Spleen (tissue), 11 donors: Measurements from ENCODE around the gene PLCG2. TPM values are rescaled to one million over a fixed set of nuclear protein-coding genes. Genes with fewer than 3 reads are reported as not detected.
A peak's percentile ranks its signal among the peaks of the same experiment; 100 is the strongest.

Experiments
- DNase-seq: peaks from one replicate; pipeline ENCODE4 v3.0.0-alpha.2; 2020
- H3K27ac ChIP-seq, 8 donors: fragments of 200-600 bp; sonication (generic) in 7 of 8; 1 replicate in 4 of 8; 2 replicates in 4 of 8; pipeline versions ENCODE4 v1.5.0 to v1.8.0; 2016 to 2021; ENCODE audit warnings: inconsistent platforms in 4 of 8, mild to moderate bottlenecking in 4 of 8, moderate library complexity in 1 of 8
- H3K27me3 ChIP-seq, 7 donors: fragments of 200-600 bp; sonication (generic) in 6 of 7; replicated peaks in 1 of 7; 1 replicate in 4 of 7; 2 replicates in 3 of 7; pipeline versions ENCODE4 v1.5.0 to v1.8.0; 2016 to 2021; ENCODE audit warnings: inconsistent platforms in 3 of 7, mild to moderate bottlenecking in 1 of 7
- H3K36me3 ChIP-seq, 6 donors: fragments of 200-600 bp; sonication (generic) in 5 of 6; 1 replicate in 4 of 6; 2 replicates in 2 of 6; pipeline versions ENCODE4 v1.5.0 to v1.8.0; 2016 to 2021; ENCODE audit warnings: inconsistent platforms in 2 of 6
- H3K4me1 ChIP-seq, 6 donors: fragments of 200-600 bp; sonication (generic) in 5 of 6; 1 replicate in 3 of 6; 2 replicates in 3 of 6; pipeline versions ENCODE4 v1.5.0 to v1.8.0; 2016 to 2021; ENCODE audit warnings: inconsistent platforms in 3 of 6
- H3K4me3 ChIP-seq, 8 donors: fragments of 200-600 bp; sonication (generic) in 7 of 8; 1 replicate in 4 of 8; 2 replicates in 4 of 8; pipeline versions ENCODE4 v1.5.0 to v1.8.0; 2016 to 2021; ENCODE audit warnings: inconsistent platforms in 4 of 8, mild to moderate bottlenecking in 4 of 8, moderate library complexity in 2 of 8
- H3K9me3 ChIP-seq, 8 donors: fragments of 200-600 bp; sonication (generic) in 7 of 8; 1 replicate in 4 of 8; 2 replicates in 4 of 8; pipeline versions ENCODE4 v1.5.0 to v1.8.0; 2016 to 2021; ENCODE audit warnings: inconsistent platforms in 4 of 8
- POLR2A ChIP-seq, 3 donors: fragments of 450-650 bp; IDR thresholded peaks; one replicate each; pipeline ENCODE4 v1.5.1; 2017; ENCODE audit warnings: antibody characterized with exemption in 3 of 3, mild to moderate bottlenecking in 1 of 3
- POLR2AphosphoS5 ChIP-seq, 3 donors: sonication (generic); formaldehyde crosslinking; IDR thresholded peaks; one replicate each; pipeline ENCODE4 v1.5.1; 2017; ENCODE audit warnings: antibody characterized with exemption in 3 of 3
- WGBS, 5 donors: extraction: QIAGEN DNeasy Blood & Tissue Kit in 3 of 5; methylation state at CpG; one replicate each; pipeline versions ENCODE4 v1.1.5 to v1.1.7; 2013 to 2018; 5-methylcytosine and 5-hydroxymethylcytosine counted together
- intact Hi-C: fragments of 100-400 bp; cut with DNase I; formaldehyde crosslinking; loops from one replicate; pipeline ENCODE4 v1.15.0; 2023; ENCODE audit warnings: low total_unique reads
- polyA plus RNA-seq, 3 donors: library from polyadenylated mRNA; stranded (reverse); fragments of 200-250 nt; gene quantifications; one replicate each; pipeline ENCODE4 v1.2.1, GENCODE V29; 2013
- total RNA-seq, 7 donors: library from RNA; depleted of rRNA in 3 of 7; stranded (reverse); fragments of >200 nt in 3 of 7; fragmentation: NEBNext Ultra II Directional in 4 of 7; extraction: Animal tissue kit (Norgen Biotek cat#: 25700) in 4 of 7; gene quantifications; one replicate each; pipeline versions ENCODE4 v1.1.0 to v1.2.1, GENCODE V29; 2016 to 2021
- TF ChIP-seq, protein P1 (sequence below), 11 experiments: fragments of 200-600 bp in 7 of 11; fragments of 450-650 bp in 4 of 11; sonication (generic) in 4 of 11; IDR thresholded peaks in 8 of 11; conservative IDR thresholded peaks in 3 of 11; 1 replicate in 7 of 11; 2 replicates in 4 of 11; pipeline versions ENCODE4 v1.4.0 to v1.8.0; 2016 to 2021; ENCODE audit warnings: antibody characterized with exemption in 11 of 11, inconsistent platforms in 4 of 11, mild to moderate bottlenecking in 1 of 11
- donor health status: healthy with polysubstance abuse.
- donor health status: DM: no; HTN: no; CAD: no; lungs with moderate emphysema.
- donor health status: DM: no; HTN: no; CAD: no.
- donor health status: Bipolar disorder and iron deficiency.
- donor health status: healthy.
- donor health status: DM: no; HTN: no; CAD: no.
- donor health status: DM: yes; HTN: yes; CAD: no.

The PLCG2 gene
- total and polyA plus RNA-seq, 10 donors: 57.1 to 277 (median 145) TPM

DNA sequence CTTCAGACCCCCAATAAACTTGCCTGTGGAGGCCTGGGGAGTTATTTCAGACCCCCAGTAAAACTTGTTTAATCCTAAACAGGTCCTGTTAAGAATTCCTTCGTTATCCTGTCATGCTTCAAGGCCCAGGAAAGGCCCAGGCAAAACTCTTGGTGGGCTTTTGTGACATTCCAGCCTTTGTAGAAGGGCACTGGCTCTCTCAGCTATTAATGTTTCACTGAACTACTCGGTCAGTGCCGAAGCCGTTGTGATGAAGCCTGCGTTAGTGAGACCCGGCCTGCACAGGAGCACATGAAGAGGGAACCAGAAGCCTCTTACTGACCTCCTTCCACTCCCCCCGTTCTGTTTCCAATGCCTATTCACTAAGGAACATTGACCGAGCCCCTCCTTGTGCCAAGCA lies 47.4 kb upstream of the PLCG2 start:
- Histone ChIP-seq H3K4me3 (no peak overlapping the region), H3K27ac (peak overlapping the region in 4 of 8 donors; percentile 77 to 83 (median 80)), H3K27me3 (no peaks in the 10 kb centered on the region), H3K9me3 (no peaks in the 10 kb centered on the region), H3K4me1 (peaks cover 6 to 24% (median 18%) of the 10 kb centered on the region in 6 donors), H3K36me3 (no peaks in the 10 kb centered on the region)
- WGBS, 5 donors: 86 to 95% (median 90%) methylated on average over 8 of the region's 8 CpGs
- TF ChIP-seq, protein P1, sequence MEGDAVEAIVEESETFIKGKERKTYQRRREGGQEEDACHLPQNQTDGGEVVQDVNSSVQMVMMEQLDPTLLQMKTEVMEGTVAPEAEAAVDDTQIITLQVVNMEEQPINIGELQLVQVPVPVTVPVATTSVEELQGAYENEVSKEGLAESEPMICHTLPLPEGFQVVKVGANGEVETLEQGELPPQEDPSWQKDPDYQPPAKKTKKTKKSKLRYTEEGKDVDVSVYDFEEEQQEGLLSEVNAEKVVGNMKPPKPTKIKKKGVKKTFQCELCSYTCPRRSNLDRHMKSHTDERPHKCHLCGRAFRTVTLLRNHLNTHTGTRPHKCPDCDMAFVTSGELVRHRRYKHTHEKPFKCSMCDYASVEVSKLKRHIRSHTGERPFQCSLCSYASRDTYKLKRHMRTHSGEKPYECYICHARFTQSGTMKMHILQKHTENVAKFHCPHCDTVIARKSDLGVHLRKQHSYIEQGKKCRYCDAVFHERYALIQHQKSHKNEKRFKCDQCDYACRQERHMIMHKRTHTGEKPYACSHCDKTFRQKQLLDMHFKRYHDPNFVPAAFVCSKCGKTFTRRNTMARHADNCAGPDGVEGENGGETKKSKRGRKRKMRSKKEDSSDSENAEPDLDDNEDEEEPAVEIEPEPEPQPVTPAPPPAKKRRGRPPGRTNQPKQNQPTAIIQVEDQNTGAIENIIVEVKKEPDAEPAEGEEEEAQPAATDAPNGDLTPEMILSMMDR (IDR thresholded peaks at IDR 0.05 in 8 of 11, conservative IDR thresholded peaks at IDR 0.05 in 3 of 11): no peak
- no peak for TF ChIP-seq POLR2A (IDR thresholded peaks at IDR 0.05)
- TF ChIP-seq POLR2AphosphoS5 (IDR thresholded peaks at IDR 0.05): no peak
- DNase-seq: no peak
- intact Hi-C loops: no loop called here

DNA sequence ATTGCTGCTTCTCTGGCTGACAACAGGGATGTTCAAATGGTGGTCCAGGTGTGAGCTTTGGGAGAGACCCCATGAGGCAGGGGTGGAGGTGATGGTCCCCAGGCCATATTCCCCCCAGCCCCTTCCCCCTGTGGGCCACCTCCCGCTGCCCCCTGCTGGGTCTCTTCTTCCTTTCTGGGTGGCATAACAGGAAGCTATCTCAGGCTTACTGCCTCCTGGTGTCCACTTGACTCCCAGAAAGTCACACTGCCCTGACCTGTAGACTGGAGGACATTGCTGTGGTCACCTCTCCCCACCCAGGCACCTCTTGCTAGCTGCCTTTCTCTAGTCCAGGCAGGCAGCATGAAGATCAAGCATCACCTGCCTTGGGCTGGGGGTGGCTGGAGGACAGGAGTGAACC lies 46.4 kb upstream of the PLCG2 start:
- peaks cover 6 to 30% (median 21%) of the 10 kb centered on the region in 6 donors for H3K4me1 ChIP-seq
- H3K4me3 ChIP-seq: no peak overlapping the region
- H3K36me3 ChIP-seq: no peaks in the 10 kb centered on the region
- no peak overlapping the region for H3K27ac ChIP-seq
- no peak for DNase-seq
- intact Hi-C loops: no loop called here
- H3K27me3 ChIP-seq: no peaks in the 10 kb centered on the region
- WGBS, 5 donors: 80 to 91% (median 85%) methylated on average over 1 of the region's 1 CpG
- no peak for TF ChIP-seq POLR2AphosphoS5 (IDR thresholded peaks at IDR 0.05)
- TF ChIP-seq, protein P1 (IDR thresholded peaks at IDR 0.05 in 8 of 11, conservative IDR thresholded peaks at IDR 0.05 in 3 of 11): no peak
- no peak for TF ChIP-seq POLR2A (IDR thresholded peaks at IDR 0.05)
- no peaks in the 10 kb centered on the region for H3K9me3 ChIP-seq

DNA sequence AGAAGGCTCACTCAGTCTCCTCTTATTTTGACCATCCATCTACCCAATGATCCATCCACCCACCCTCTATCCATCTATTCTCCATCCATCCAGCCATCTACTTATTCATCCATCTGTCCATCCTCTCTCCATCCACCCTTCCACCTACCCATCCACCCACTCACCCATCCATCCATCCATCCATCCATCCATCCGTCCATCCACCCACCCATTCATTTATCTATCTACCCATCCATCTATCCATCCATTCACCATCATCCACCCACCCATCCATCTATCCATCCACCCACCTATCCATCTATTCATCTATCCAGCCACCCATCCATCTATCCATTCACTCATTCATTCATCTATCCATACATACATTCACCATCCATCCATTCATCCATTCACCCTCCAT lies 45.8 kb upstream of the PLCG2 start:
- DNase-seq: no peak
- Histone ChIP-seq H3K27ac (no peak overlapping the region), H3K4me3 (no peak overlapping the region), H3K4me1 (peaks cover 10 to 36% (median 27%) of the 10 kb centered on the region in 6 donors), H3K9me3 (no peaks in the 10 kb centered on the region), H3K36me3 (no peaks in the 10 kb centered on the region), H3K27me3 (no peaks in the 10 kb centered on the region)
- WGBS, 5 donors: 85 to 96% (median 87%) methylated on average over 1 of the region's 1 CpG
- TF ChIP-seq POLR2A (IDR thresholded peaks at IDR 0.05) (no peak), POLR2AphosphoS5 (IDR thresholded peaks at IDR 0.05) (no peak)
- TF ChIP-seq, protein P1 (IDR thresholded peaks at IDR 0.05 in 8 of 11, conservative IDR thresholded peaks at IDR 0.05 in 3 of 11): no peak
- intact Hi-C loops: no loop called here

DNA sequence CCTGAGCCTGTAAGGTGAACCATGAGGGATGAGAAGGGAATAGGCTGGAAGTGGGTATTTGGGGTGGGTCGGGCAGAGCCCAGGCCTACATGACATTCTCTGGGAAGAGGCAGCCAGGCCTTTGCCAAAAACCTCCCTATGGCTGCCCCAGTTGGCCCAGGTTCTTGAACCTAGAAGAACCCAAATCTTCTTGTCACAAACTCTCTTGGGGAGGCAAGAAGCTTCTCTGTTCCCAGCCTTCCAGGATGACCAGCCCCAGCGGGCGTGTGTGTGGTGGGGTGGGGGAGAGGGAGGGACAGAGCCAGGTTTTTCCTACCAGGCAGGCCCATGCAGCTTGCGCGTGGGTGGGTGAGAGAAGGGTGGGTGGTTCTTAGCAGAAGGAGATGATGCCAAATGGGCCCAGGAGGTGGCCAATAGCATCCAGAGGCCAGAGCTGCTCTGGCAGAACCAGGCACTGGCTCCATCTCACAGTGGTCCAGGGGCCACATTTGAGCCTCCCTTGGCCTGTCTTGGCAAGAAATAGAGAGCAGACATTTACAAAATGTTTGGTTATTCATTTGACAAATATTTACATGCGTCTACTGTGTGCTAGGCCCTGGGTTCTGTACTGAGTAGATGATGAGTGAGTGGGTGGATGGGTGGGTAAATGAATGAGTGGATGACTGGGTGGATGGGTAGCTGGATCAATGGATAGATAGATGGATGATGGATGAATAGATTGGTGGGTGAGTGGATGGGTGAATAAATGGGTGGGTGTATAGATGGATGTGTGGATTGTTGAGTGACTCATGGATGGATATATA lies 44.3 kb upstream of the PLCG2 start:
- peaks cover 16 to 45% (median 38%) of the 10 kb centered on the region in 6 donors for H3K4me1 ChIP-seq
- H3K36me3 ChIP-seq: no peaks in the 10 kb centered on the region
- H3K27ac ChIP-seq: no peak overlapping the region
- DNase-seq: peak; percentile 71
- TF ChIP-seq POLR2A (IDR thresholded peaks at IDR 0.05) (no peak), POLR2AphosphoS5 (IDR thresholded peaks at IDR 0.05) (no peak)
- TF ChIP-seq, protein P1 (IDR thresholded peaks at IDR 0.05 in 8 of 11, conservative IDR thresholded peaks at IDR 0.05 in 3 of 11): no peak
- H3K9me3 ChIP-seq: no peaks in the 10 kb centered on the region
- H3K4me3 ChIP-seq: no peak overlapping the region
- 94 to 97% (median 96%) methylated on average over 6 of the region's 6 CpGs for WGBS, 5 donors
- intact Hi-C loops: loop anchor here (5.0 kb wide), 1 partner anchor 528 kb away; no protein-coding TSS in a partner anchor
- H3K27me3 ChIP-seq: no peaks in the 10 kb centered on the region
